GM23248 (cell line): ENCODE measurements around the gene SELL. TPM values are rescaled to one million over a fixed set of nuclear protein-coding genes. Genes with fewer than 3 reads are reported as not detected.

Experiments used
- DNase-seq: peaks from one replicate; pipeline ENCODE4 v3.0.0-alpha.2; 2015
- H2AFZ ChIP-seq: fragments of 200-600 bp; sonication (generic); 2 replicates; pipeline ENCODE4 v1.6.1; 2016; ENCODE audit warnings: antibody characterized with exemption
- H3F3A ChIP-seq: fragments of 200-600 bp; sonication (generic); 2 replicates; pipeline ENCODE4 v1.6.1; 2016; ENCODE audit warnings: mild to moderate bottlenecking, antibody characterized with exemption, mixed run types; ENCODE audit not compliant: insufficient read depth
- H3K27ac ChIP-seq: fragments of 200-600 bp; sonication (generic); 2 replicates; pipeline ENCODE4 v1.5.1; 2016; ENCODE audit warnings: mild to moderate bottlenecking
- H3K27me3 ChIP-seq: fragments of 200-600 bp; sonication (generic); replicated peaks from 2 replicates; pipeline ENCODE4 v1.6.1; 2016; ENCODE audit warnings: mild to moderate bottlenecking; ENCODE audit not compliant: insufficient read depth
- H3K36me3 ChIP-seq: fragments of 200-600 bp; sonication (generic); 2 replicates; pipeline ENCODE4 v1.6.1; 2016; ENCODE audit warnings: low read depth, mild to moderate bottlenecking
- H3K4me1 ChIP-seq: fragments of 200-600 bp; sonication (generic); 2 replicates; pipeline ENCODE4 v1.6.1; 2016; ENCODE audit warnings: mild to moderate bottlenecking; ENCODE audit not compliant: insufficient read depth
- H3K4me2 ChIP-seq: fragments of 200-600 bp; sonication (generic); one replicate; pipeline ENCODE4 v1.6.1; 2016; ENCODE audit warnings: mild to moderate bottlenecking; ENCODE audit not compliant: unreplicated experiment
- H3K4me3 ChIP-seq: fragments of 200-600 bp; sonication (generic); 2 replicates; pipeline ENCODE4 v1.5.1; 2016; ENCODE audit warnings: mild to moderate bottlenecking
- H3K79me2 ChIP-seq: fragments of 200-600 bp; sonication (generic); 2 replicates; pipeline ENCODE4 v1.6.1; 2016; ENCODE audit warnings: mild to moderate bottlenecking; ENCODE audit not compliant: insufficient read depth
- H3K9ac ChIP-seq: fragments of 200-600 bp; sonication (generic); 2 replicates; pipeline ENCODE4 v1.6.1; 2016; ENCODE audit warnings: mild to moderate bottlenecking
- H3K9me2 ChIP-seq: fragments of 200-600 bp; sonication (generic); 2 replicates; pipeline ENCODE4 v1.6.1; 2016; ENCODE audit warnings: mixed run types, mild to moderate bottlenecking, moderate library complexity; ENCODE audit not compliant: insufficient read depth
- H3K9me3 ChIP-seq: fragments of 200-600 bp; sonication (generic); one replicate; pipeline ENCODE4 v1.6.1; 2017; ENCODE audit warnings: low read depth
- H4K20me1 ChIP-seq: fragments of 200-600 bp; sonication (generic); 2 replicates; pipeline ENCODE4 v1.6.0; 2016; ENCODE audit not compliant: insufficient read depth
- EZH2 ChIP-seq: fragments of 200-600 bp; sonication (generic); IDR thresholded peaks from 2 replicates; pipeline ENCODE4 v1.6.1; 2018; ENCODE audit warnings: antibody characterized with exemption, mild to moderate bottlenecking; ENCODE audit not compliant: insufficient read depth, poor library complexity, severe bottlenecking
- EZH2phosphoT487 ChIP-seq: fragments of 200-600 bp; sonication (generic); IDR thresholded peaks from 2 replicates; pipeline ENCODE4 v1.6.1; 2018; ENCODE audit warnings: antibody characterized with exemption, moderate library complexity, mild to moderate bottlenecking, low read depth; ENCODE audit not compliant: insufficient read depth
- WGBS, 2 experiments: methylation state at CpG; one replicate each; pipeline ENCODE4 v1.1.6; 2015 to 2017; ENCODE audit warnings: low lambda C conversion rate in 2 of 2, low coverage in 1 of 2; ENCODE audit errors: missing lambda C conversion rate in 2 of 2; 5-methylcytosine and 5-hydroxymethylcytosine counted together
- in situ Hi-C: fragments of 300-500 bp; cut with MboI; formaldehyde crosslinking; loops from 2 replicates; pipeline ENCODE4 v1.15.0; 2020
- polyA plus RNA-seq: library from polyadenylated mRNA; unstranded; fragments of >200 nt; fragmentation: Nextera tagmentation; extraction: Ambion mirVana; gene quantifications from 2 replicates; pipeline ENCODE4 v1.2.1, GENCODE V29; 2016
- total RNA-seq: library from RNA; depleted of rRNA; stranded (reverse); fragments of >200 nt; shearing (Covaris generic); gene quantifications from 2 replicates; pipeline ENCODE4 v1.2.3, GENCODE V29; 2014

The SELL gene
- total and polyA plus RNA-seq, 2 experiments from 2014 or later, result not detected

DNA sequence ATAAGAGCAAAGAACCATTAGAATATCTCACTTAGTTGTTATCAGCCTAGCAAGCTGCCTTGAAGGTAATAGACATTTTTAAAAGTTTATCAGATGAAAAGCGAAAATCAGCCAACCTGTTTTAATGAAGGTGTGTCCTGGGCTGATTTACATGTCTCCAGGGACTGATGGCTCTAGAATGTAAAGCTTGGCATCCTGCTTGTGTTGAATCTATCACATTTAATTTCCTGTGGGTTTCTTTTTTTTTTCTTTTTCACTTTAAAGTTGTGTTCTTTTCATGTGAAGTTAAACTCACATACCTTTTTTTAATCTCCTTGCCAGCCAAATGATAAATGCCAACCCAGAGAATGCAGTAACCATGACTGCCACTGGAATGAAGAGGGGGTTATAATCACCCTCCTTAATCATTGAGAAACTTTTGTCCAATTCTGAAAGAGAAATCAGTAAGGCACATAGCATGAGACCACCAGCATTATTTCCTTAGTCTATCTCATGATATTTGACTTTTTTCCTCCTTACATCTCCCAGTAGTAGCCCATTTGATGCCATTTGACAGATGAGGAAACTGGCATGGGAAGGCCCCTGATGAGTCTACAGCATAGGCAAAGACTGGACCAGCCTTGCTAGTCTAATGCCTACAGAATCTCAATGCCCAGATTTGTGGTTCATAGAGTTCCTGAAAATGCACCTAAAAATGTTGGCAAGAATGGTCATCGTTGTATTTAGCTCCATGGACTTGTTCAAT is 10.0 kb downstream of the SELL start:
- Histone ChIP-seq H3K36me3 (no peaks in the 10 kb centered on the region), H3K27ac (no peak overlapping the region), H3K9me2 (no peaks in the 10 kb centered on the region), H3K4me1 (no peaks in the 10 kb centered on the region), H3K79me2 (no peaks in the 10 kb centered on the region), H4K20me1 (no peaks in the 10 kb centered on the region), H3K4me3 (no peak overlapping the region), H3F3A (no peaks in the 10 kb centered on the region), H2AFZ (no peak overlapping the region), H3K4me2 (no peak overlapping the region), H3K9me3 (no peaks in the 10 kb centered on the region), H3K9ac (no peak overlapping the region), H3K27me3 (peaks cover 18% of the 10 kb centered on the region)
- in situ Hi-C loops, result no loop called here
- no peak for DNase-seq
- TF ChIP-seq EZH2, result no peak
- TF ChIP-seq EZH2phosphoT487, result no peak
- WGBS, 2 experiments, result 29 to 33% methylated on average over 2 of the region's 2 CpGs

DNA sequence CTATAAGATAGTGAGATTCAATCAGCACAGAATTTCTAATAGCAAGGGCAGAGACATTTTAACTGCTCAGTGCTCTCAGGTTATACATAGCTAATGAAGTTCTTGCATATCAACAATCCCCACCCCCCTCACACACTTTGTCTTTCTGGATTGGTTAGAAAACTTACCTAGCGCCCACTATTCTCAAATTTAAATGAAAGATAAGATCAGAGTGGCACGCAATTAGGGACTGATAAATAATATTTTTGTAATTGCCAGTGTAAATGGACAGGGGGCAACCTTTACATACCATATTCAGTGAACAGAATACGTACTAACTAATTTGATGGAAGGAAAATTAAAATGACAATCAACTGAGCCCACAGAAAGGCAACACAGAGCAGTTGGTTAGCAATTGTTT is 11.7 kb downstream of the SELL start:
- Histone ChIP-seq H3K4me3 (no peak overlapping the region), H3K4me1 (no peaks in the 10 kb centered on the region), H3K27ac (no peak overlapping the region), H3K4me2 (no peak overlapping the region), H2AFZ (no peak overlapping the region), H3K36me3 (no peaks in the 10 kb centered on the region), H4K20me1 (no peaks in the 10 kb centered on the region), H3K27me3 (peaks cover 6% of the 10 kb centered on the region; the same call in 1 of the 2 replicates), H3K9ac (no peak overlapping the region), H3F3A (no peaks in the 10 kb centered on the region), H3K9me3 (no peaks in the 10 kb centered on the region), H3K9me2 (no peaks in the 10 kb centered on the region), H3K79me2 (no peaks in the 10 kb centered on the region)
- in situ Hi-C loops, result no loop called here
- no peak for DNase-seq
- TF ChIP-seq EZH2phosphoT487 (no peak), EZH2 (no peak)
- 44 to 48% methylated on average over 3 of the region's 3 CpGs for WGBS, 2 experiments

DNA sequence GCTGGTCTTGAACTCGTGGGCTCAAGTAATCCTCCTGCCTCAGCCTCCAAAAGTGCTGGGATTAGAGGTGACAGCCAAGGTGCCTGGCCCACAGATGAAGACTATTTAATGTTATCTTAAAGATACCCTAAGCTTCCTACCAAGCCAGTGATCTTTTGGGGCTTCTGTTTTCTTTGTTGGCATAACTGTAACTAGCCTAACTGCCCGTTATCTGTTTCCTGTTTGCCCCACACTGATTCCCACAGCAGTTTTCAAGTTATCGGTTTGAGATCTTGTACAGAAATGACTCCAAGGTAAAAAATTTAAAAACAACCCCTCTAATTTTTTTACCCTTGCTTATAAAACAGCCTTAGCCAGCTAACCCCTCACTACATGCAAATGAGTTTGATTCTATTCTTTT is 12.4 kb downstream of the SELL start:
- no peaks in the 10 kb centered on the region for H4K20me1 ChIP-seq
- no peak overlapping the region for H3K4me2 ChIP-seq
- no peaks in the 10 kb centered on the region for H3K36me3 ChIP-seq
- H3K79me2 ChIP-seq, result no peaks in the 10 kb centered on the region
- H3K9ac ChIP-seq, result no peak overlapping the region
- peaks cover 6% of the 10 kb centered on the region; the same call in 1 of the 2 replicates for H3K27me3 ChIP-seq
- H3K27ac ChIP-seq, result no peak overlapping the region
- 54 to 62% methylated on average over 3 of the region's 3 CpGs for WGBS, 2 experiments
- H3K4me3 ChIP-seq, result no peak overlapping the region
- no peak for DNase-seq
- H3K4me1 ChIP-seq, result no peaks in the 10 kb centered on the region
- in situ Hi-C loops, result no loop called here
- H3F3A ChIP-seq, result no peaks in the 10 kb centered on the region
- TF ChIP-seq EZH2 (no peak), EZH2phosphoT487 (no peak)
- H3K9me2 ChIP-seq, result no peaks in the 10 kb centered on the region
- H2AFZ ChIP-seq, result no peak overlapping the region
- no peaks in the 10 kb centered on the region for H3K9me3 ChIP-seq

DNA sequence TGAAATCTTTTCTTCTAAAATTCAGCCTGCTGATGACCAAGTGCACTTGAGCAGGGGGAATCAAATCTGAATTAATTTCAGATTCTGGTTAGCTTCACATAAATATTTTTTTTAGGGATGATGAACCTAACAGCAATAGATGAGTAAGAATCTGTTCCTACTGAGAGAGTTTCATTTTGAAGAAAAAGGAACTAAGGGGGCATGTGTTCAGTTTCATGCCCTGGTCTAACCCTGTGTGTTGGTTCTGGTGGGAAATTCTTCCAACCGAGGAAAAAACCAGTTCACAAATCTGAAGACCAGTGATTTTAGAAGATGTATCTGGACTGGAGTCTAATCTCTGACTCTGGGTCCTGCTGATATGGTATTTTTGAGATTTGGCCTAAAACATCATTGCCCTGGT is 13.7 kb downstream of the SELL start:
- no peaks in the 10 kb centered on the region for H4K20me1 ChIP-seq
- WGBS, 2 experiments, result 29 to 53% methylated on average over 1 of the region's 1 CpG
- no peaks in the 10 kb centered on the region for H3K79me2 ChIP-seq
- H3K9ac ChIP-seq, result no peak overlapping the region
- H3K4me3 ChIP-seq, result no peak overlapping the region
- H3K27me3 ChIP-seq, result peaks cover 6% of the 10 kb centered on the region; the same call in 1 of the 2 replicates
- no peaks in the 10 kb centered on the region for H3F3A ChIP-seq
- H3K9me3 ChIP-seq, result no peaks in the 10 kb centered on the region
- DNase-seq, result no peak
- no peak overlapping the region for H2AFZ ChIP-seq
- in situ Hi-C loops, result no loop called here
- no peak overlapping the region for H3K27ac ChIP-seq
- no peaks in the 10 kb centered on the region for H3K36me3 ChIP-seq
- H3K9me2 ChIP-seq, result no peaks in the 10 kb centered on the region
- H3K4me1 ChIP-seq, result no peaks in the 10 kb centered on the region
- H3K4me2 ChIP-seq, result no peak overlapping the region
- no peak for TF ChIP-seq EZH2phosphoT487
- no peak for TF ChIP-seq EZH2
